Measurements from ENCODE around the gene ASTN2. TPM values are rescaled to one million over a fixed set of nuclear protein-coding genes. Genes with fewer than 3 reads are reported as not detected.
"Not testable (repeated sequence)": the region's sequence is repeated elsewhere in the genome, so short reads cannot be mapped to it uniquely, and the experiment has no call there.

The ASTN2 gene
- total RNA-seq, 1 donor from 2014 or later: 29.0 TPM

- DNase-seq (ENCODE audit: low spot score, unreplicated experiment): no peak
- Mint-ChIP-seq H3K9me3 (ENCODE audit: low read depth) (no peaks in the 10 kb centered on the region), H3K4me1 (ENCODE audit: low read depth) (peaks cover 1% of the 10 kb centered on the region), H3K36me3 (ENCODE audit: insufficient read depth) (no peaks in the 10 kb centered on the region), H3K27ac (no peak overlapping the region), H3K4me3 (ENCODE audit: low read depth) (peak overlapping the region; percentile 68), H3K27me3 (no peaks in the 10 kb centered on the region)
- no peak for TF ChIP-seq CTCF (IDR thresholded peaks at IDR 0.05; ENCODE audit: unreplicated experiment)
Measured at GRCh38 chr9:117072216-117072615, 342.6 kb downstream of the ASTN2 start.

GRCh38 chr9:117071673-117072207 is 343.1 kb downstream of the ASTN2 start:
- H3K9me3 Mint-ChIP-seq (ENCODE audit: low read depth); H3K36me3 Mint-ChIP-seq (ENCODE audit: insufficient read depth); H3K4me1 Mint-ChIP-seq (ENCODE audit: low read depth); DNase-seq (ENCODE audit: low spot score, unreplicated experiment); H3K27me3 Mint-ChIP-seq: not testable (repeated sequence)
- Mint-ChIP-seq H3K27ac (peak overlapping the region; percentile 77), H3K4me3 (ENCODE audit: low read depth) (peak overlapping the region; percentile 68)

GRCh38 chr9:117063721-117064471 is 351.0 kb downstream of the ASTN2 start:
- Mint-ChIP-seq H3K4me1 (ENCODE audit: low read depth) (no peaks in the 10 kb centered on the region), H3K9me3 (ENCODE audit: low read depth) (peaks cover 6% of the 10 kb centered on the region), H3K36me3 (ENCODE audit: insufficient read depth) (no peaks in the 10 kb centered on the region), H3K4me3 (ENCODE audit: low read depth) (no peak overlapping the region), H3K27me3 (no peaks in the 10 kb centered on the region), H3K27ac (no peak overlapping the region)
- TF ChIP-seq CTCF (IDR thresholded peaks at IDR 0.05; ENCODE audit: unreplicated experiment): no peak
- no peak for DNase-seq (ENCODE audit: low spot score, unreplicated experiment)

- Mint-ChIP-seq H3K9me3 (ENCODE audit: low read depth) (peaks cover 6% of the 10 kb centered on the region), H3K36me3 (ENCODE audit: insufficient read depth) (no peaks in the 10 kb centered on the region), H3K4me1 (ENCODE audit: low read depth) (no peaks in the 10 kb centered on the region), H3K27ac (no peak overlapping the region), H3K27me3 (no peaks in the 10 kb centered on the region), H3K4me3 (ENCODE audit: low read depth) (no peak overlapping the region)
- TF ChIP-seq CTCF (IDR thresholded peaks at IDR 0.05; ENCODE audit: unreplicated experiment): no peak
- no peak for DNase-seq (ENCODE audit: low spot score, unreplicated experiment)
Measured at GRCh38 chr9:117060963-117061362, 353.9 kb downstream of the ASTN2 start.

GRCh38 chr9:117050007-117050406 is 364.9 kb downstream of the ASTN2 start:
- Mint-ChIP-seq H3K27ac (no peak overlapping the region), H3K27me3 (no peaks in the 10 kb centered on the region), H3K4me1 (ENCODE audit: low read depth) (peaks cover 3% of the 10 kb centered on the region), H3K4me3 (ENCODE audit: low read depth) (no peak overlapping the region), H3K9me3 (ENCODE audit: low read depth) (no peaks in the 10 kb centered on the region), H3K36me3 (ENCODE audit: insufficient read depth) (no peaks in the 10 kb centered on the region)
- TF ChIP-seq CTCF (IDR thresholded peaks at IDR 0.05; ENCODE audit: unreplicated experiment): no peak
- DNase-seq (ENCODE audit: low spot score, unreplicated experiment): no peak

All from progenitor cell of endocrine pancreas (in vitro differentiated cells).